ENCODE measurements around the gene SLC35E2B. TPM values are rescaled to one million over a fixed set of nuclear protein-coding genes. Genes with fewer than 3 reads are reported as not detected.

SLC35E2B gene
- total and polyA plus RNA-seq, 4 donors = 11.1 to 19.3 (median 12.6) TPM

GRCh38 chr1:1672181-1672965, 20.2 kb downstream of the SLC35E2B start:
- no peaks in the 10 kb centered on the region for H3K9me3 ChIP-seq (ENCODE audit: control insufficient read depth in 4 of 4, low read length in 3 of 4)
- H3K9ac ChIP-seq (ENCODE audit: low read depth in 1 of 2, low read length in 2 of 2) = no peak overlapping the region
- H3K4me3 ChIP-seq (ENCODE audit: low read depth in 1 of 3, low read length in 3 of 3) = no peak overlapping the region
- 95% methylated on average over 25 of the region's 25 CpGs for WGBS
- peaks cover 5 to 34% (median 23%) of the 10 kb centered on the region in 4 donors for H3K36me3 ChIP-seq (ENCODE audit: control insufficient read depth in 4 of 4, insufficient read depth in 3 of 4, low read depth in 1 of 4, low read length in 3 of 4)
- H3K4me1 ChIP-seq (ENCODE audit: control insufficient read depth in 4 of 4, insufficient read depth in 4 of 4, low read length in 3 of 4) = no peaks in the 10 kb centered on the region
- no peaks in the 10 kb centered on the region for H3K27me3 ChIP-seq (ENCODE audit: control insufficient read depth in 4 of 4, insufficient read depth in 4 of 4, low read length in 3 of 4)
- no peak overlapping the region for H3K27ac ChIP-seq (ENCODE audit: low read depth in 1 of 2, low read length in 2 of 2)
- TF ChIP-seq, protein P1, sequence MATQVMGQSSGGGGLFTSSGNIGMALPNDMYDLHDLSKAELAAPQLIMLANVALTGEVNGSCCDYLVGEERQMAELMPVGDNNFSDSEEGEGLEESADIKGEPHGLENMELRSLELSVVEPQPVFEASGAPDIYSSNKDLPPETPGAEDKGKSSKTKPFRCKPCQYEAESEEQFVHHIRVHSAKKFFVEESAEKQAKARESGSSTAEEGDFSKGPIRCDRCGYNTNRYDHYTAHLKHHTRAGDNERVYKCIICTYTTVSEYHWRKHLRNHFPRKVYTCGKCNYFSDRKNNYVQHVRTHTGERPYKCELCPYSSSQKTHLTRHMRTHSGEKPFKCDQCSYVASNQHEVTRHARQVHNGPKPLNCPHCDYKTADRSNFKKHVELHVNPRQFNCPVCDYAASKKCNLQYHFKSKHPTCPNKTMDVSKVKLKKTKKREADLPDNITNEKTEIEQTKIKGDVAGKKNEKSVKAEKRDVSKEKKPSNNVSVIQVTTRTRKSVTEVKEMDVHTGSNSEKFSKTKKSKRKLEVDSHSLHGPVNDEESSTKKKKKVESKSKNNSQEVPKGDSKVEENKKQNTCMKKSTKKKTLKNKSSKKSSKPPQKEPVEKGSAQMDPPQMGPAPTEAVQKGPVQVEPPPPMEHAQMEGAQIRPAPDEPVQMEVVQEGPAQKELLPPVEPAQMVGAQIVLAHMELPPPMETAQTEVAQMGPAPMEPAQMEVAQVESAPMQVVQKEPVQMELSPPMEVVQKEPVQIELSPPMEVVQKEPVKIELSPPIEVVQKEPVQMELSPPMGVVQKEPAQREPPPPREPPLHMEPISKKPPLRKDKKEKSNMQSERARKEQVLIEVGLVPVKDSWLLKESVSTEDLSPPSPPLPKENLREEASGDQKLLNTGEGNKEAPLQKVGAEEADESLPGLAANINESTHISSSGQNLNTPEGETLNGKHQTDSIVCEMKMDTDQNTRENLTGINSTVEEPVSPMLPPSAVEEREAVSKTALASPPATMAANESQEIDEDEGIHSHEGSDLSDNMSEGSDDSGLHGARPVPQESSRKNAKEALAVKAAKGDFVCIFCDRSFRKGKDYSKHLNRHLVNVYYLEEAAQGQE (IDR thresholded peaks at IDR 0.05) = no peak
- TF ChIP-seq FOXA1 (IDR thresholded peaks at IDR 0.05) (no peak), GABPA (IDR thresholded peaks at IDR 0.05 in 1 of 2, conservative IDR thresholded peaks at IDR 0.05 in 1 of 2) (no peak), NR2F2 (IDR thresholded peaks at IDR 0.05) (no peak), JUND (IDR thresholded peaks at IDR 0.05) (no peak), FOXA2 (IDR thresholded peaks at IDR 0.05) (no peak), TAF1 (conservative IDR thresholded peaks at IDR 0.05) (no peak), EGR1 (IDR thresholded peaks at IDR 0.05; ENCODE audit: low read depth in 2 of 2) (no peak), RXRA (IDR thresholded peaks at IDR 0.05) (no peak), SP1 (IDR thresholded peaks at IDR 0.05) (no peak), CTCF (IDR thresholded peaks at IDR 0.05; ENCODE audit: low read depth, low read length, missing input control) (no peak), YY1 (IDR thresholded peaks at IDR 0.05) (no peak), RAD21 (IDR thresholded peaks at IDR 0.05) (no peak), ATF3 (IDR thresholded peaks at IDR 0.05) (no peak), HNF4G (IDR thresholded peaks at IDR 0.05) (no peak), HNF4A (conservative IDR thresholded peaks at IDR 0.05) (no peak)
- TF ChIP-seq, protein P2, sequence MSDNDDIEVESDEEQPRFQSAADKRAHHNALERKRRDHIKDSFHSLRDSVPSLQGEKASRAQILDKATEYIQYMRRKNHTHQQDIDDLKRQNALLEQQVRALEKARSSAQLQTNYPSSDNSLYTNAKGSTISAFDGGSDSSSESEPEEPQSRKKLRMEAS (IDR thresholded peaks at IDR 0.05) = no peak
- TF ChIP-seq, protein P3, sequence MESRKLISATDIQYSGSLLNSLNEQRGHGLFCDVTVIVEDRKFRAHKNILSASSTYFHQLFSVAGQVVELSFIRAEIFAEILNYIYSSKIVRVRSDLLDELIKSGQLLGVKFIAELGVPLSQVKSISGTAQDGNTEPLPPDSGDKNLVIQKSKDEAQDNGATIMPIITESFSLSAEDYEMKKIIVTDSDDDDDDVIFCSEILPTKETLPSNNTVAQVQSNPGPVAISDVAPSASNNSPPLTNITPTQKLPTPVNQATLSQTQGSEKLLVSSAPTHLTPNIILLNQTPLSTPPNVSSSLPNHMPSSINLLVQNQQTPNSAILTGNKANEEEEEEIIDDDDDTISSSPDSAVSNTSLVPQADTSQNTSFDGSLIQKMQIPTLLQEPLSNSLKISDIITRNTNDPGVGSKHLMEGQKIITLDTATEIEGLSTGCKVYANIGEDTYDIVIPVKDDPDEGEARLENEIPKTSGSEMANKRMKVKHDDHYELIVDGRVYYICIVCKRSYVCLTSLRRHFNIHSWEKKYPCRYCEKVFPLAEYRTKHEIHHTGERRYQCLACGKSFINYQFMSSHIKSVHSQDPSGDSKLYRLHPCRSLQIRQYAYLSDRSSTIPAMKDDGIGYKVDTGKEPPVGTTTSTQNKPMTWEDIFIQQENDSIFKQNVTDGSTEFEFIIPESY (IDR thresholded peaks at IDR 0.05) = no peak
- no peak for DNase-seq (ENCODE audit: low spot score)

Data from liver (tissue), 9 donors.